HG03432 (cell line): Measurements from ENCODE around the gene AMOT.

Source experiments
- ATAC-seq: cut with Tn5 transposase; IDR thresholded peaks from one replicate; pipeline ENCODE4 v1.9.1; 2021; ENCODE audit warnings: mild to moderate bottlenecking, moderate library complexity; ENCODE audit not compliant: unreplicated experiment

AMOT gene

DNA sequence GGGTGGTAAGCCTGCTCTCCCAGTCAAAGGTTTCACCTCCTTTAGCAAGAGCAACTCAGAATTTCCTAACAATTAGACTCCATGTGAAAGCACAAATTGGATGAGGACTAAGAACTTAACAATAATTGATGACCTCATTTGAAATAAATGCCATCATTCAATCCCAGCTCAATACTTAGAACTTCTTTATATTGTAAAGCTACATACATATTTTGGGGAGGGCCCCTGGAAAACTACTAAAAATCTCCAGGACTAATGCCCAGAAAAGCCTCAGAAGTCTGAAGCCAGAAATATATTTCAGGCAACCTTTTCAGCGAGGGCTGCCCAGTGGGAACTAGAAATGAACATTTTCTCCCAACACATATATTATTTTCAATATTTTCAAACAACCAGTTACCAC, 38.1 kb downstream of the AMOT start:
- ATAC-seq = no peak

DNA sequence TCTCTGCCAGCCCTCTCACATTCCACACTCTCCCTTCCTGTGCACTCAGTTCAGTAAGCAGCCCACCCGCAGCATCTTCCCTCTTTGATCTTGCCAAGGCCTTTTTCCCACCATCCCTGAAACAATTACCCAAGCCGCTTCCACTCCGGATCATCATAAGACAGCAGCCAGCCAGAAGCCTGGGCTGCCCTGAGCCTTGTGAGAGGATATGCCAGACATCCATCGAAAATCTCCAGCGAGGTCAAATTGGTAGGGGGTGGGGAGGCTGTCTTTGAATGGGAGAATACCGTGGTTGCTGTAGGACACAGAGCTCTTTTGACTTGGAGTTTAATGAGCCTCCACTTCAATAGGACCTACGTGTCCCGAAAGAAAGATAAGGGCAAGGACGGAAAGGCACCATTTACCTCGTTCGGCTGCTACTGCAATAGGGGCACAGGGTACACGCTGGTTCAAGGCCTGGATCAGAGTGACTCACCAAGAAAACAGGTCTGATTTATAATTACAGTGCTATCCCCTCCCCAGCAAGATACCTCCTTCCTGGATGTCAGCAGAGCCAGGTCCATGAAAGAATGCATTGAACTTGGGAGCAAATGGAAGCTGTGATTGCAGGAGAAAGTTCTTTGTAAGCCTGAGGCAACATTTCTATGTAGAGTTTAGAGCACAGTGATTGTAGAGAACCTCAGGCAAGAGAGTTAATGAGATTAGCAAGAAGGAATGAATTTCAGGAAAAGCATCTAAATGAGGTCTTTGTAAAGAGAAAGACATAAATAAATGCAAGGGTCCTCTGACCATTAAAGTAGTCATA, 39.5 kb downstream of the AMOT start:
- ATAC-seq = no peak

DNA sequence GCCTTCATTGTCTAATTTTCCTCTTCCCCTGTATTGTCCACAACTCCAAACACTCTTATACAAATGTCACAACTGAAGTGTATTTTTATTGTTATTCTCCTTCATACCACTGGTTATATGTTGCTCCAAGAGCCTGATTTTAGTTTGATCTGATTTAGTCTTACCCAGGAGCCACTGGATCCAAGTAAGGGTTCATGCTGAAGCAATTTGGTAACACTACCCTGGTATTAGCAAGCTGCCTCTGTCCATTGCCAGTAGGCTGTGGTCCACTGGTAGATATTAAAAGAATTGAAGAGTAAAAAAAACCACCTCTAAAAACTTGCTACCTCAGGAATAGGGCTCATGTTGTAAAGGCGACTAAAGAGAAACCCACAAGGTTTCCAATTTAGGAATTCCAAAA, 41.2 kb downstream of the AMOT start:
- ATAC-seq = no peak

DNA sequence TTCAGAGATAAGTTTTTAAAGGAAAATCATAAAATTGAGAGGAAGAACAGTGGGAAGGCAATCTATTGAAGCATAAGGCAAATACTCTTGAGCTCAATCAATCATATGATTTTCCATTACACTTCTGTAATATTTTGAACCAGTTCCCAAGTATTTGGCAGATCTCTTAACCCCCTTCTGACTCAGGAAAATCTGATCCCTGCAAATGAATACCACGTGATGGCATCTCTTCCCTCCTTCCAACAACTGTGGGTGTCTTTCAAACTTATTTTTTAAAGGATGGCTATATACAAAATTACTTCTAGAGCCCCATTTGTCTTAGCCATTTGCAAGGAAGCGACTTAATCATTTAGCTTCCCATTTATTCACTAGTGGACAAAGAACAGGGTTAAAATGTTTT, 41.9 kb downstream of the AMOT start:
- no peak for ATAC-seq

DNA sequence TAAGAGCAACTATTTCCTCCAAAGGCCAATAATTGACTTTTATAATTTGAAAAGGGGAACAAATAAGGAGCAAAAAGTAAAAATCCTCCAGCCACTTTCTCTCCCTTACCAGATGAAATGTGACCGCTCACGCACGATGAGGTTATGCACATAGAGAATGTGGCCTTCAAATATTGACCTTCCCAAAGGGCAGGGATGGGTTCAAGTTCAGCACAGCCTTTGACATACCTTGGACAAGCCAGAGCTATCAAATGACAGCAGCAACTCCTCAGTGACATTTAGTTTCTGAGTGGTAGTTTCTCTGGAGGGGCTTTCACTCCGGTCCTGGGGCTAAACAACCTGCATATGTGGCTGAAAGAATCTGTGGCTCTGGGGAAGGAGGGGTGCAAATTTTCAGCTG, 50.7 kb downstream of the AMOT start:
- no peak for ATAC-seq

DNA sequence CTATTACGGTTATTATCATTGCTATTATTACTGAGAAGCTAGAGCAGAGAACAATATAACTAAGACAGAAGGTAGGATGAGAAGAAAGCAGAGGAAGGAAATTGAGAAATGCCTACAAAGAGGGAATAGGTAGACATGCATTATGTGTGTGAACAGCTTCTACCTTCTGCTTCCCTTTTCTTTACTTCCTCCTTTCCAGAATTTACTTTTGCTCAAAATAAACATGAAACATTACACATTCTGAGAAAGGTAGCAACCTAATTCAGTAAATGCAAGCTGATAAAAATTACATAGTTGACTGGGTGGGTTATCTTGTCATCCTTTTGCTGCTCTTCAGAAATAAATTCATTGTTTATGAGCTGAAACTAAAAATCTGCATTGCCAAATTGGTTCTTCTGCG, 54.6 kb downstream of the AMOT start:
- ATAC-seq = no peak

DNA sequence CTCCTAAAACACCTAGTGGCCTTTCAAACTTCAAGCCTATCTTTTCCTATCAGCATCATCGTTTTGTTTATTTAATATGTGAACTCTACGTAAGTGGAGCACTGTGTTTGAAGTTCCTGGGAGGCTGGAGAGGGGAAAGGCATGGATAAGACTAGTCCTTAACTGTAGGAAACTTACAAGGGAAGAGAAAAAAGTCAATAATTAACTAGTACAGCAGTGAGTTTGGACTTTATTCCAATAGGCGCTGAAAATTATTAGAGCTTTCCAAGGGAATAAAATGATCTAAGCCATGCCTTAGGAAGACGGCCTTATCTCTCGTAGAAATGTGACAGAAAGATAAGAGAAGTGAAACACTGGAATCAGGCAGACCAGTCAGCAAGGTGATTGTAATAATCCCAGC, 55.3 kb downstream of the AMOT start:
- no peak for ATAC-seq

DNA sequence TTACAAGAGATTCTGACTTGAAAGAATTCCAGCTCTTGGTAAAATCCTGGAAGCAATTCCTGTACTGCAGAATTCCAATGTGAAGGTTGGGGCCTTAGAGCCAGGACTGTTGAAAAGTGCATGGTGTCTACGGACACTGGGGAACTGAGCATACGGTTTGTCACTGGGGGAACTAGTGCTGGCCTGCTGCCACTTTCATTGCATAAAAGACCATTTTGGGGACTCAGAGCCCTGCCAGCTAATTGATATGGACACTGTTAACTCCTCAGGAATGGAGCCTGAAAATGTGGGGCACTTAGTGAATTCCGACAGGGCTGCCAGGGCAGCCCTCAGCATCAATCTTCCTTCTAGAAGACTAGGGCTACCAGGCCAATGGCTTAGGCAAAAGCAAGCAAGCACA, 55.9 kb downstream of the AMOT start:
- ATAC-seq = no peak

DNA sequence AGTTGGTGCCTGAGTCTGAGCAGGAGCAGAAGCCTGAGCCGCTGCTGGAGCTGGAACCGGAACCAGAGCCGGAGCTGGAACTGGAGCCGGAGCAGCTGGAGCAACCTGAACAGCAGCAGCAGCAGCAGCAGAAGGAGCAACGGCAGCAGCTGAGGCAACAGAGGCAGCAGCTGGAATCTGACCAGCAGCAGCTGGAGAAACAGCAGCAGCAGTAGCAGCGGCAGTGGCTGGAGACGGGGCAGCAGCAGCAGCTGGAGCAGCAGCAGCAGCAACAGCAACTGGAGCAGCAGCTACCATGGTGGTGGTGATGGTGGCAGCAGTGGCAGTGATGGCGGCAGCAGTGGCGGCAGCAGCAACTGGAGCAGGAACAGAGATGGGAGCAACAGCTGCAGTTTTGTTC, 61.5 kb downstream of the AMOT start:
- ATAC-seq = no peak

DNA sequence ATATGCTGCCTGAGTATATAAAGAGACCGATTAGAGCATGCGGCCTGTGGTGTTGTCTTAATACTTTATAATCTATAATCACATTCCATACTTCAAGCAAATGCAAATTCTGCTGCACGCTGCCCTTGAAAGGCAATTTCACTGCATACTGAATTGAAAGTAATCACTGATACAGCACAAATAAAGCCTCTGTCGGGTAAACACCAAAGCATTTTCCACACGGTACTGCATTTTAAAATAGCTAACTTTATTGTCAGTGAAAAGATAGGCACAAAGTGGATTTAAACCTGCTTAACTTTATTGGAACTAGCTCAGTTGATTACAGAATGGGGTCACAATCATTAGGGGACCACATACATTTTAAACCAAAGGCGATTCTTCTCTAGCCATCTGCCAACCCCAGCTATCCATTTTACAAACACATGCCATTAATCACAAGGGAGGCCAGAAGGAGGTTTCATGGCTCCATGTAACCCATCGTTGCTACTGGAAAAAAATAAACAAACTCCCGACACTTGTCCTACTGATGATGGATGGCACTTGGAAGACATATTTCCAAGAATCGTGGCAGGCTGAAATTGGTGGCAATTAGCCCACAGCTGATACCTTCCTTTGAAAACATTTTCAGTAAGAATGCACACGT, 65.9 kb downstream of the AMOT start:
- no peak for ATAC-seq

DNA sequence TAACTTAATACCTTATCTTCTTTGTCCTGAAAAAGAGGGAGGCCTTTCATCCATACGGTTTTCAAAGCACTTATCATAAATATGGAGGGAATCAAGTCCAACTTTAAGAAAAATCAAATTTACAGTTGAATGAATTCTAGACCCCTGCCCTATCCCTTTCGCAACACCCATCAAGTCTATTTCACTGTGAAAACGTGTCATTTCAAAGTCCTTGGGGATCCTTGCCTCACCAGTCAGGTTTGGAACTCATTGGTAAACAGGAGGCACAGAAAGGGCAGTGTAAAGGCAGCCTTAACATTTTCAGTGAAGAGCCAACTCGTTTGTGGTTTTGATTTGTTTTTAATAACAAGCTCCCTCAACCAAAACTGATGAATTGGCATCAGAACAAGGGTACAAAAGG, 66.5 kb downstream of the AMOT start:
- no peak for ATAC-seq

DNA sequence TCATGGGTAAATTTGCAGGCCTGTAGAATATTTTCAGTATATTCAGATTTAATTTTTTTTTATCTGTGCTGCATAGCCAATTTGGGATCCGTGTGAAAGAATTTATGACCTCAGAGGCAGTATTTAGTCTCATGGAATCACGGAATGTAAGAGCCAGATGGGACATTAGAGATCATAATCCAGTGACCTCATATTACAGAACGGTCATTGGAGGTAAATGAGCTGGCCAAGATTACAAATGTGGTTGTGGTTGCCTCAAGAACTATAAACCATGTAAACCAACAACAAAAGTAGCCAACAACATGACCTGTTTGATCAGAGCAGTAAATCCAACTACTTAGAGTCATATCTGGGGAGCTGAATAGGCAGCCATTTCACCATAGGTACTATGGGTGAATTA, 71.6 kb downstream of the AMOT start:
- ATAC-seq = no peak

DNA sequence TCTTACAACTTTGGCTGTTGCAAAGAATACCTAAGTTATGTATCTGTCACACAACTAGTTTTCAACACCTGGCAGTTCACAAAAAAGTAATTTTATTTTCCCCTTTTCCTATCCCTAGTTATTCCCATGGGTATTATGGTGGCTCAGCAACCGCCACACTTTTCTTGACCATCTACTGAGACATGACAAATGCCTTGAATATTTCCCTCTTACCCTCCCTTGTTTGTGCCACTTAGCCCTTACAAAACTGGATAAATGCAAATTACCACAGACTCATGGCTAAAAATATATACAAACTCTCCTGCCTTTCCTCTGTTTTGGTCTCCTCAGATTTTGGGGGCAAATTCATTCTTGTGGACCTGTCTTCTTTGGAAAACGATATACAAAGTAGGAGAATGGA, 72.1 kb downstream of the AMOT start:
- ATAC-seq = no peak

DNA sequence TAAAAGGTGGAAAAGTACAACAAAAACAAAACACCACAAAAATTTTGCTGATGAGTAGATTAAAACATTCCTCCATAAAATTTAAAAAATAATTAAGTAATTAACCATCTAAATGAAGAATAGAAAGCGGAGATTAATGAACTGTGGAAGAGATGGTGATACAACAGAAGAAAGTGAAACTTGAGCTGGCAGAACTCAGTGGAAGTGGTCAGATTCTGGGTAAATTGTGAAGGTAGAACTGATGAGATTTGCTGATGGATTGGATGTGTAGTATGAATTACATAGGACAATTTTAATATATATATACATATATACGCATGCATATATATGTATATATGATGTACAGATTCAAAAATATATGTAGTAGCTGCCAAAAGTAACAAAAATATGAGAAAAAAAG, 73.9 kb downstream of the AMOT start:
- ATAC-seq = peak; percentile 66

DNA sequence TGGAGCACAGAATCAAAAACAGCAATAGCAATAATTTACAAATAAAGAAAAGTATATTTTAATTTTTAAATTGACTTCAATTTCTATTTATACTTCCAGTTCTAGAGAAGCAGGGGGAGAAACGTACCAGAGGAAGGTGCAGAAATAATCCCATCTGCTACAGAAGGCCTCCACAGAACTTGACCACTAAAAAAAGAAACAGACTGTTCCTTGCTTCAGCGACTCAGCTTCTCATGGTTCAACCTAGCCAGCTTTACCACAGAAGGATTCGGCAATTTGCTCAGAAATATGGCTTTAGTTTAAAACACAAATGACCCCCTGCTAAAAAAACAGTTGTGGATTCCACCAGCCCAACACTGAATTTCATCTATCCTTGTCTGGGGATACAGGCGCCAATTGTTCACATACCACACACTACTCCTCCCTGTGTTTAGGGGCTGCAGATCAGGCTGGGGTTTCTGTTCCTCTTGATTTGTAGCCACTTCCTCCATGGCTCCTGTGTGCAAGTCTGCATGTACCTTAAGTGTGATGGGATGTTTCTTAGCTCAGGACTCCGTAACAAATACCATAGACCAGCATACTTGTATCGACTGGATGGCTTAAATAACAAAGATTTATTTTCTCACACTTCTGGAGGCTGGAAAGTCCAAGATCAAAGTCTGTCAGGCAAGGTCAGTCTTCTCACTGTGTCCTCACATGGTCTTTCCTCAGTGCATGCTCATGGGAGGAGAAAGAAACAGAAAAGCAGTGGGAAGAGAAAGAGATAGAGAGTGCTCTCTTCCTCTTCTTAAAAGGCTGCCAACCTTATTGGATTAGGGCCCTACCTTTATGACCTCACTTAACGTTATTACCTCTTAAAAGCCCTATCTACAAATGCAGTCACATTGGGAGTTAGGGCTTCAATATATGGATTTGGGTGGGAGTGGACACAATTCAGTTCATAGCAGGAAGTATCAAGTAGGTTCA, 79.1 kb downstream of the AMOT start:
- peak; percentile 87 for ATAC-seq

DNA sequence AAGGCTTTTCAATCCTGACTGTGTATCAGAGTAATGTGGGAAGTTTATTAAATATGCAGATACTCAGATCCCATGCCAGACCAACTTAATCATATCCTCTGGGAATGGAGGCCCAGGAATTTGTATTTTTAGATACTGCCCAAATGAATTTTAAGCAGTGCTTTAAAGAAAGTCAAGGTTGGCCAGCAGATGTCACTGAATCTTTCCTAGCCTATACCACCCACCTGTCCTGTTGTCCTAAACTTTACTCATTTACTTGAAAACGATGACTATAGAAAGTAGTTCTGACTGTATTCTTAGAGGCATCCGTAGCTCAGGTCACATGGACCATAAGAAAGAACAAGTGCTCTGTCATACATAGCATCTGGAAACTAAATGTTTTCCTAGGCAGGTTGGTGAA, 79.9 kb downstream of the AMOT start:
- ATAC-seq = peak; percentile 67

DNA sequence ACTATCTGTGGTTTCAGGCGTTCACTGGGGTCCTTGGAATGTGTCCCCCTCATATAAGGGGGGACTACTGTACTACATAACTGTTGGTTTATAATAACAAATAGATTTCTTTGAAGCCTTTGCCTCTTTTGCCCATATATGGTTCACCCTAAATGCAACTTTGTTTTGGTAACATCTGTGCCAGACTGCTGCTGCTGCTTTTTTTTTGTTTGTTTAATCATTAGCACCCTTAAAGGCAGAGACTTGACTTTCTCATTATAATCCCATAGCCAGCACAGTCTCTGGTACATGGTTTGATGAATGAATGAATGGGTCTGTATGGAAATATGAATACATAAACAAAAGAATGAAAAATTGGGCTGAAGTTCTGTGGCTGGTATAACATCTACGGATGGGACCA, 80.7 kb downstream of the AMOT start:
- no peak for ATAC-seq

DNA sequence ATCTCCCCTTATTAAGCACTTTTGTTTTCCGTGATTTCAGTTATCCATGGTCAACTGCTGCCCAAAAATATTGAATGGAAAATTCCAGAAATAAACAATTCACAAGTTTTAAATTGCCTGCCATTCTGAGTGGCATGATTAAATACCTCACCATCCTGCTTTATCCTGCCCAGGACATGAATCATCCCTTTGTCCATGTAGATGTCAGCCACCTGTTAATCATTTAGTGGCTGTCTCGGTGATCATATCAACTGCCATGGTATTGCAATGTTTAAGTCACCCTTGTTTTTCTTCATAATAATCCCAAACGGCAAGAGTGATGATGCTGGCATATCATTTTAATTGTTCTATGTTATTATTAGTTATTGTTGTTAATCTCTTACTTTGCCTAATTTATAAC, 81.1 kb downstream of the AMOT start:
- ATAC-seq = no peak

DNA sequence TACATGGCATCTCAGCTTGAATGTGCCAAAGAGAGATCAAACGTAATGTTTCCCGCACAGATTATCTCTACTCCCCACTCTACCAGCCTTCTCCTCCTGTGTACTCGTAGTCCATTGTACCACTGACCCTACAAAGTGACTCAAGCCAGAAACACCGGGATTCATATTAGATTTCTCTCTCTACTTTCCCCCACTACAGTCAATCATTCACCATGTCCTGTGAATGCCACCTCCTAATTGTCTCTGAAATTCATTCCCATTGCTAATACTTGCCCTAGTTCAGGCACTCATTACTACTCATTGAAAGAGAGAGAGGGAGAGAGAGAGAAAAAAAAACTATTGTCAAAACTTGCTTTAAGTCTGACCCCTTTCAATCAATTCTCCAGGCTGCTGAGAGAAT, 82.7 kb downstream of the AMOT start:
- no peak for ATAC-seq

DNA sequence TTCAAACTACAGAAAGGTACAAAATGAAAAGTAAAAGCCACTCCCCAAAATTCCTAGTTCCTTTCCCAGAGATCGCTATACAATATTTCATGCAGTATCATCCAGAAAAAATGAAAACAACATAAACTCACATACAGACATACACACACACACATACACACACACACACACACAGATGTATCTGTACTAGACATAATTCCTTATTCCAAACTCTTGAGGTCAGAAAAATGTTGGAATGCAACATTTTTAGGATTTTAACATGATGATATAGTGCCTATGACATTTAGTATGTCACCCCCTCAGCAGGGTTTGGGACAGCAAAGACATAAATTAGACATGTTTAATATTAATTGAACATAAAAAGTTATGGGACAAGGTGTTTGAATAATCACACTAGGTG, 87.5 kb downstream of the AMOT start:
- no peak for ATAC-seq

DNA sequence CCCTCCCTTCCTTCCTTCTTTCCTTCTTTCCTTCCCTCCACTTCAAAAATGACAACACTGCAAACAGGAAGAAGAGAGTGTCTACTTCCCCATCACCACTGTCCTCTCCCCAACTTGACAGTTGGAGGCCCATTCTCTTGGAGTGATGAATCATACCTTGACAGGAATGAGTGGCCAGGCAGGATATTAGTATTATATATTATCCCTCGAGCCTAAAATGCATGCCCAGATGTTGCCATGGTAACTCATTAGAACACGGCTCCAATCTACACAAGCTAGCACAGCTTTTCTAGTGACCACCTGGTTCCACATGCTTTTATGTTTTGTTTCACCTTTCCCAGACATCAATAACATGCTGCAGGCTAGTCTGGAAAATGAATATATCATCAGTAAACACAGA, 89.6 kb downstream of the AMOT start:
- no peak for ATAC-seq
